Large intestine (tissue), 3 donors: ENCODE data around the gene CTTN. TPM values are rescaled to one million over a fixed set of nuclear protein-coding genes. Genes with fewer than 3 reads are reported as not detected.
"Not testable (repeated sequence)": the region's sequence is repeated elsewhere in the genome, so short reads cannot be mapped to it uniquely, and the experiment has no call there.

Experiments used
- DNase-seq, 2 donors: peaks; one replicate each; pipeline versions ENCODE4 v3.0.0 to v3.0.0-alpha.2; 2013
- H3K27ac ChIP-seq: one replicate; pipeline ENCODE4 v1.5.1; 2013; ENCODE audit warnings: low read length
- H3K27me3 ChIP-seq: 2 replicates; pipeline ENCODE4 v1.6.1; 2013; ENCODE audit warnings: low read length; ENCODE audit not compliant: control insufficient read depth, insufficient read depth
- H3K36me3 ChIP-seq: 2 replicates; pipeline ENCODE4 v1.6.1; 2013; ENCODE audit warnings: low read length; ENCODE audit not compliant: control insufficient read depth, insufficient read depth
- H3K4me1 ChIP-seq: one replicate; pipeline ENCODE4 v1.6.1; 2013; ENCODE audit warnings: low read length; ENCODE audit not compliant: control insufficient read depth, insufficient read depth
- H3K4me3 ChIP-seq: one replicate; pipeline ENCODE4 v1.5.1; 2013; ENCODE audit warnings: low read length
- H3K9me3 ChIP-seq: one replicate; pipeline ENCODE4 v1.6.1; 2013; ENCODE audit warnings: mild to moderate bottlenecking, low read depth, low read length, moderate library complexity; ENCODE audit not compliant: control insufficient read depth
- WGBS: methylation state at CpG from one replicate; pipeline ENCODE4 v1.1.5; 2013; ENCODE audit warnings: low lambda C conversion rate; ENCODE audit not compliant: insufficient coverage; 5-methylcytosine and 5-hydroxymethylcytosine counted together
- polyA plus RNA-seq: library from polyadenylated mRNA; unstranded; fragments of 120-200 nt; gene quantifications from one replicate; pipeline ENCODE4 v1.2.1, GENCODE V29; 2013

Gene CTTN
- polyA plus RNA-seq, 1 donor = 224 TPM

- no peaks in the 10 kb centered on the region for H3K36me3 ChIP-seq
- WGBS = no CpG with 5 or more reads among the region's 7 CpGs
- no peak overlapping the region for H3K4me3 ChIP-seq
- DNase-seq = no peak
- no peak overlapping the region for H3K27ac ChIP-seq
- H3K27me3 ChIP-seq = no peaks in the 10 kb centered on the region
- H3K4me1 ChIP-seq = no peaks in the 10 kb centered on the region
- peaks cover 7% of the 10 kb centered on the region for H3K9me3 ChIP-seq
Observed at GRCh38 chr11:70445605-70446004, 47.3 kb downstream of the CTTN start.

- H3K4me1 ChIP-seq = no peaks in the 10 kb centered on the region
- 40% methylated on average over 1 of the region's 2 CpGs for WGBS
Observed at GRCh38 chr11:70448983-70449567, 50.7 kb downstream of the CTTN start.

GRCh38 chr11:70454197-70454767, 56.0 kb downstream of the CTTN start:
- Histone ChIP-seq H3K4me1 (no peaks in the 10 kb centered on the region), H3K4me3 (no peak overlapping the region), H3K9me3 (peaks cover 7% of the 10 kb centered on the region), H3K36me3 (no peaks in the 10 kb centered on the region), H3K27ac (no peak overlapping the region), H3K27me3 (no peaks in the 10 kb centered on the region)
- WGBS = no CpG with 5 or more reads among the region's 9 CpGs
- no peak for DNase-seq

More at GRCh38 chr11:70448983-70449567, 50.7 kb downstream of the CTTN start:
- Histone ChIP-seq H3K27me3 (no peaks in the 10 kb centered on the region), H3K4me3 (no peak overlapping the region), H3K9me3 (peaks cover 7% of the 10 kb centered on the region), H3K27ac (no peak overlapping the region), H3K36me3 (no peaks in the 10 kb centered on the region)
- DNase-seq = no peak

DNA sequence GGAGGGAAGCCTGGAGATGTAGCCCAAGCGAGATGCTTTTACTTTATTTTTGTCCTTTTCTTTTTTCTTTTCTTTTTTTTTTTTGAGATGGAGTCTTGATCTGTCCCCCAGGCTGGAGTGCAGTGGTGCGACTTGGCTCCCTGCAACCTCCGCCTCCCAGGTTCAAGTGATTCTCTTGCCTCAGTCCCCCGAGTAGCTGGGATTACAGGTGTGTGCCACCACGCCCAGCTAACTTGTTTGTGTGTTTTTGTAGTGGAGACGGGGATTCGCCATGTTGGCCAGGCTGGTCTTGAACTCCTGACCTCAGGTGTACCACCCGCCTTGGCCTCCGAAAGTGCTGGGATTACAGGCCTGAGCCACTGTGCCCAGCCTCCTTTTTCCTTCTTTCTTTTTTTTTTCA, 56.5 kb downstream of the CTTN start:
- H3K9me3 ChIP-seq, DNase-seq: not testable (repeated sequence)
- 86% methylated on average over 1 of the region's 9 CpGs for WGBS

DNA sequence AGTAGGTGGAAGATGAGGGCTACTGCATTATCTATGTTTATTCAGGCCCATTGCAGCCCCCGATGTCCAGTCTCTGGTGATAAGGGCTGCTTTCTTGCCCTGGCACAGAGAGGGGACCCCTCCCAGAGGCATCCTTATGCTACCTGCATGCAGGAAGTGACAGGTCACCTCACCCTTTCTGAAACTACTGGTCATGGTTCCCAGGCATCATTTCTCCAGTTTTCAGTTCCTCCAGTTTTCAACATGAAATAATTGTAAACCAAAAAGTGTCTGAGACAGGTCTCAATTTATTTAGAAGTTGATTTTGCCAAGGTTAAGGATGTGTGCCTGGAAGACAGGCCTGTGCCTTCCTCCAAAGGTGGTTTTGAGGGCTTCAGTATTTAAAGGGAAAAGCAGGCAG, 57.0 kb downstream of the CTTN start:
- no CpG with 5 or more reads among the region's 1 CpG for WGBS
- no peak overlapping the region for H3K27ac ChIP-seq
- H3K27me3 ChIP-seq = no peaks in the 10 kb centered on the region
- DNase-seq = no peak
- H3K36me3 ChIP-seq = no peaks in the 10 kb centered on the region
- no peak overlapping the region for H3K4me3 ChIP-seq
- no peaks in the 10 kb centered on the region for H3K9me3 ChIP-seq
- H3K4me1 ChIP-seq = no peaks in the 10 kb centered on the region

More for the DNA sequence above, 56.5 kb downstream of the CTTN start:
- not testable (repeated sequence) for H3K27me3 ChIP-seq, H3K4me3 ChIP-seq, H3K4me1 ChIP-seq, H3K27ac ChIP-seq, H3K36me3 ChIP-seq

- Histone ChIP-seq H3K9me3 (no peaks in the 10 kb centered on the region), H3K36me3 (no peaks in the 10 kb centered on the region), H3K27ac (no peak overlapping the region), H3K27me3 (peaks cover 4% of the 10 kb centered on the region), H3K4me3 (no peak overlapping the region), H3K4me1 (no peaks in the 10 kb centered on the region)
- no peak for DNase-seq
- WGBS = no CpG with 5 or more reads among the region's 31 CpGs
Observed at GRCh38 chr11:70456921-70457532, 58.7 kb downstream of the CTTN start.

DNA sequence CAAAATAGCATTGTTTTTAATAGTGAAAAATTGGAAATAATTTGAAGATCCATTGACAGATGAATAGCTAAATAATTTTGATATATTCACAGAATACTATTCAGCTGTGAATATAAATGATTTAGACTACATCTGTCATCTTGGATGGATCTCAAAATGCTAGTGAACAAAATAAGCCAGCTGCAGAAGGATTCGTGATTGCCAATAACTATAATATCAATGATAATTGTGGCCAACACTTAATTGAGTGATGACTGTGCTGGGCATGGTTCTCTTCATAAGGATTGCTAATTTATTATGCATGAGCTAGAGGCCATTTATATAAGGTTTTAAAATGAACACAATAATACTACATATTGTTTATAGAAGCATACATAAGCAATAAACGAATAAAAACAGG, 60.4 kb downstream of the CTTN start:
- Histone ChIP-seq H3K27ac (no peak overlapping the region), H3K36me3 (no peaks in the 10 kb centered on the region), H3K4me1 (no peaks in the 10 kb centered on the region), H3K9me3 (peaks cover 3% of the 10 kb centered on the region), H3K27me3 (peaks cover 4% of the 10 kb centered on the region), H3K4me3 (no peak overlapping the region)
- WGBS = 75% methylated on average over 1 of the region's 2 CpGs
- DNase-seq = no peak

- Histone ChIP-seq H3K36me3 (no peaks in the 10 kb centered on the region), H3K27me3 (peaks cover 4% of the 10 kb centered on the region), H3K4me1 (no peaks in the 10 kb centered on the region), H3K27ac (no peak overlapping the region), H3K9me3 (peaks cover 5% of the 10 kb centered on the region), H3K4me3 (no peak overlapping the region)
- DNase-seq = no peak
- WGBS = no CpG with 5 or more reads among the region's 4 CpGs
Observed at GRCh38 chr11:70460111-70460510, 61.8 kb downstream of the CTTN start.

GRCh38 chr11:70460964-70461363, 62.6 kb downstream of the CTTN start:
- Histone ChIP-seq H3K27me3 (peaks cover 4% of the 10 kb centered on the region), H3K27ac (no peak overlapping the region), H3K36me3 (no peaks in the 10 kb centered on the region), H3K9me3 (peaks cover 5% of the 10 kb centered on the region), H3K4me3 (no peak overlapping the region), H3K4me1 (no peaks in the 10 kb centered on the region)
- no peak for DNase-seq
- no CpG with 5 or more reads among the region's 10 CpGs for WGBS

DNA sequence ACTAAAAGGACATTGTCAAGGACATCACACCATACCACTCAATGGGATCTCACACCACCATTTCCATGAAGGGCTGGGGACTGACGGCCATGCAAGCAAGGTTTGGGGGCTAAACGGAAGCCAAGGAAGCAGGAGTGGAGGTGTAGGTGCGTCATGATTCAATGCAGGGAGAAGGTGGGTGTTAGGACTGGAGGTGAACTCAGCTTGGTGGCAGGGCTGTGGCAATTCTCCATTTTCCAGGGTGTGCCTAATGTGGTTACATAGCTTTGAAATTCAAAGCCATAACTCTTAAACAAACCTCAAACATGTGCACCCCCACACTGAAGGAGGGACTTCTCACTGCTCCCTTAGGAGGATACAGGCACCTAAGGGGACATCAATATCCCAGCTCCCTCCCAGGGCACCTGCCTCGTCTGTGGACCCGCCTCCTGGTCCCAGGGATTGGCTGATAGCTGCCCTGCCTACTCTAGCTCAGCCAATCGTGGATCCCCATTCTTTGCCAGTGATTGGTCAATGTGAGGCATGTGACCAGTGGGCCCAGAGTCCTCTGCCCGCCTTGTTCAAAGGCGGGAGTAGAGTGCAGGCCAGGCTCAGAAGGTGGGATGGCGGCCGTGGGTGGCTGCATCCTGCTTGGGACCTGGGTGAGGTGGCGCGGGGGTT, 64.6 kb downstream of the CTTN start:
- Histone ChIP-seq H3K4me3 (no peak overlapping the region), H3K36me3 (no peaks in the 10 kb centered on the region), H3K4me1 (no peaks in the 10 kb centered on the region), H3K9me3 (peaks cover 5% of the 10 kb centered on the region), H3K27me3 (peaks cover 4% of the 10 kb centered on the region), H3K27ac (no peak overlapping the region)
- no peak for DNase-seq
- no CpG with 5 or more reads among the region's 12 CpGs for WGBS
